GM12892 (cell line): ENCODE results near the gene ASIC2.

Experiments
- POLR2A ChIP-seq: IDR thresholded peaks from 2 replicates; pipeline ENCODE4 v1.6.1; 2011; ENCODE audit warnings: low read depth, low read length, control low read depth
- TAF1 ChIP-seq: IDR thresholded peaks from 2 replicates; pipeline ENCODE4 v1.6.1; 2011; ENCODE audit warnings: low read depth, mild to moderate bottlenecking, control low read depth, low read length, borderline replicate concordance

DNA sequence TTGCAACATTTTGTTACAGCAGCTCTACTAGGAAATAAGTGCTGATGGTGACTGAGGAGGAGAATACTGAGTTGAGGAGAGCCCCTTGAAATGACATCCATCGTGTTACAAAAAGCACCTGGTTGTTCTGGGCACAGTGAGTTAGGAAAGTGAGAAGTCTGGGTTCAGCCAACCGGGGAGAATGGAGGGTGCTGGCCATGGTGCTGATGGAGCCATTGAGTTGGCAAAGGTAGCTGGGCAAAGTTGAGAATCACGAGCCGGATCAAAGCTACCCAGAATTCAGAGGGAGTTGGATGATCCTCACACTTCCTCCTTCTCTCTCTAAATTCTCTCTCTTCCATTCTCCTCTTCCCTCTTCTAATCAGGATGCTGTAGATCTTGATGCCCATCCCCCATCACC lies 35.0 kb upstream of the ASIC2 start:
- TF ChIP-seq TAF1 (no peak), POLR2A (no peak)
